Measurements from ENCODE around the gene KLRF2.

Gene KLRF2

GRCh38 chr12:9864913-9865675 lies 16.2 kb upstream of the KLRF2 start:
- Histone ChIP-seq H3K4me2 (ENCODE audit: low read depth, low read length, poor library complexity, severe bottlenecking) (no peak overlapping the region), H3K4me3 (ENCODE audit: insufficient read depth, low read length, poor library complexity, severe bottlenecking) (no peak overlapping the region), H3K36me3 (ENCODE audit: low read length) (no peaks in the 10 kb centered on the region), H3K27ac (ENCODE audit: low read depth, low read length) (no peak overlapping the region), H3K79me2 (ENCODE audit: insufficient read depth, low read length) (no peaks in the 10 kb centered on the region), H3K9ac (ENCODE audit: low read length) (no peak overlapping the region), H3K27me3 (ENCODE audit: low read length) (no peaks in the 10 kb centered on the region), H4K20me1 (ENCODE audit: low read depth, low read length) (no peaks in the 10 kb centered on the region), H3K9me3 (ENCODE audit: insufficient read depth, low read length) (no peaks in the 10 kb centered on the region), H3F3A (ENCODE audit: insufficient read depth) (no peaks in the 10 kb centered on the region), H3K9me2 (replicated peaks; ENCODE audit: insufficient read depth, low read length) (no peaks in the 10 kb centered on the region), H2AFZ (ENCODE audit: low read depth, low read length, severe bottlenecking) (no peak overlapping the region)
- no peak for TF ChIP-seq EZH2phosphoT487 (conservative IDR thresholded peaks at IDR 0.05; ENCODE audit: low read length)
- no peak for TF ChIP-seq CTCF (IDR thresholded peaks at IDR 0.05; ENCODE audit: insufficient read depth, low read length, poor library complexity, severe bottlenecking)

GRCh38 chr12:9866860-9867269 lies 14.4 kb upstream of the KLRF2 start:
- Histone ChIP-seq H3K27me3 (ENCODE audit: low read length) (no peaks in the 10 kb centered on the region), H3K9ac (ENCODE audit: low read length) (no peak overlapping the region), H3K79me2 (ENCODE audit: insufficient read depth, low read length) (no peaks in the 10 kb centered on the region)

GRCh38 chr12:9867531-9867930 lies 13.8 kb upstream of the KLRF2 start:
- Histone ChIP-seq H3K4me3 (ENCODE audit: insufficient read depth, low read length, poor library complexity, severe bottlenecking) (no peak overlapping the region), H3K36me3 (ENCODE audit: low read length) (no peaks in the 10 kb centered on the region), H3K27ac (ENCODE audit: low read depth, low read length) (no peak overlapping the region), H3K4me2 (ENCODE audit: low read depth, low read length, poor library complexity, severe bottlenecking) (no peak overlapping the region), H3F3A (ENCODE audit: insufficient read depth) (no peaks in the 10 kb centered on the region), H4K20me1 (ENCODE audit: low read depth, low read length) (no peaks in the 10 kb centered on the region), H3K9me3 (ENCODE audit: insufficient read depth, low read length) (no peaks in the 10 kb centered on the region), H3K9me2 (replicated peaks; ENCODE audit: insufficient read depth, low read length) (no peaks in the 10 kb centered on the region), H2AFZ (ENCODE audit: low read depth, low read length, severe bottlenecking) (no peak overlapping the region), H3K79me2 (ENCODE audit: insufficient read depth, low read length) (no peaks in the 10 kb centered on the region), H3K9ac (ENCODE audit: low read length) (no peak overlapping the region), H3K27me3 (ENCODE audit: low read length) (no peaks in the 10 kb centered on the region)
- no peak for TF ChIP-seq CTCF (IDR thresholded peaks at IDR 0.05; ENCODE audit: insufficient read depth, low read length, poor library complexity, severe bottlenecking)
- no peak for TF ChIP-seq EZH2phosphoT487 (conservative IDR thresholded peaks at IDR 0.05; ENCODE audit: low read length)

More at GRCh38 chr12:9866860-9867269, 14.4 kb upstream of the KLRF2 start:
- TF ChIP-seq EZH2phosphoT487 (conservative IDR thresholded peaks at IDR 0.05; ENCODE audit: low read length) (no peak), CTCF (IDR thresholded peaks at IDR 0.05; ENCODE audit: insufficient read depth, low read length, poor library complexity, severe bottlenecking) (no peak)
- H3K27ac ChIP-seq (ENCODE audit: low read depth, low read length): no peak overlapping the region
- no peaks in the 10 kb centered on the region for H3K9me2 ChIP-seq (replicated peaks; ENCODE audit: insufficient read depth, low read length)
- H3F3A ChIP-seq (ENCODE audit: insufficient read depth): no peaks in the 10 kb centered on the region
- H2AFZ ChIP-seq (ENCODE audit: low read depth, low read length, severe bottlenecking): no peak overlapping the region
- no peak overlapping the region for H3K4me3 ChIP-seq (ENCODE audit: insufficient read depth, low read length, poor library complexity, severe bottlenecking)
- H3K9me3 ChIP-seq (ENCODE audit: insufficient read depth, low read length): no peaks in the 10 kb centered on the region
- H3K36me3 ChIP-seq (ENCODE audit: low read length): no peaks in the 10 kb centered on the region
- H4K20me1 ChIP-seq (ENCODE audit: low read depth, low read length): no peaks in the 10 kb centered on the region
- no peak overlapping the region for H3K4me2 ChIP-seq (ENCODE audit: low read depth, low read length, poor library complexity, severe bottlenecking)
